GM21737 (cell line): ENCODE results near the gene C1S.
"Not testable (repeated sequence)": the region's sequence is repeated elsewhere in the genome, so short reads cannot be mapped to it uniquely, and the experiment has no call there.

Source experiments
- ATAC-seq: cut with Tn5 transposase; IDR thresholded peaks from one replicate; pipeline ENCODE4 v1.9.1; 2021; ENCODE audit warnings: mild to moderate bottlenecking, moderate library complexity; ENCODE audit not compliant: unreplicated experiment

Gene C1S

DNA sequence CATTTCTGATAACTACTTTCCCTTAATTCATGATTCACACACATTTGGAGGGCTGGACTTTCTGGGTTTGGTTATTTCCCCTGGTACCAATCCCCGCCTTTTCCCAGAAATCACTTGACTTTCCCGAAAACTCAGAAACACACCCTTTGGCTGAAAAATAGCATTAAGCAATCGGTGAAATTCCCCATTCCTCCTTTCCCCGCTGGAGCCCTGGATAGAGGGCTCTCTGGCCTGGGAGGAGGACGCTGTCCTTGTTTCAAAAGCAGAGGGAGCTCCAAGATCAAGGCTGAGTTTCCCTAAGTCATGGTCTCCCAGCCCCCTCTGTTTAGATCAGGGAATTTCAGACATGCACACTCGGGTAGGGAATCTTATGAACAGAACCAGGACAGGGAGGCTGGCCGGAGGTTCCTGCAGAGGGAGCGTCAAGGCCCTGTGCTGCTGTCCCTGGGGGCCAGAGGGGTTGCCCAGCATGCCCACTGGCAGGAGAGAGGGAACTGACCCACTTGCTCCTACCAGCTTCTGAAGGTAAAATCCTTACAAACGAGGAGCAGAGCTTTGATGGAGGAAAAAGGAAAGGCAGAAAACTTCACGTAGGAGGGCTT lies at the start of gene C1S:
TSS of gene C1S (plus strand) at position 366 of the 602 bp plus-strand sequence. CDS start 1,195 bp downstream, outside the sequence.
- no peak for ATAC-seq

- ATAC-seq: not testable (repeated sequence)
Observed at GRCh38 chr12:7011398-7011797, 49.1 kb upstream of the C1S start.

- ATAC-seq: no peak
Observed at GRCh38 chr12:7012024-7012607, 48.4 kb upstream of the C1S start.

DNA sequence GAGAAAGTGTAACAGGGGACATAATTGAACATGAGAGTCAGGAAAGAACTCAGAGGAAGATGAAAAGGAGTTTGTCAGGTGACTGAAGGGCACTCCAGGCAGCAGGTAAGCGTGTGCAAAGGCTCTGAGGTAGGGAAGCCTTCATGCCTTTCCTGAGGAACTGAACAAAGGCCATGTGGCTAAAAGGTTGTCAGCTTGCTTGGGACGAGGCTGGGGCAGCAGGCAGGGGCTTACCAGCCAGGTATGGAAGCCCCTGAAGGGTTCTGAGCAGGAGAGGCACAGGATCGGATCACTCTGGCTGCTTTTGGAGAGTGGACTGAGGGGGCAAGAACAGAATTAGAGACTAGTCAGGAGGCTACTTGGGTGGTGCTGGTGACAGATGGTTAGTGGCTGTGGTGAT lies 47.4 kb upstream of the C1S start:
- no peak for ATAC-seq

DNA sequence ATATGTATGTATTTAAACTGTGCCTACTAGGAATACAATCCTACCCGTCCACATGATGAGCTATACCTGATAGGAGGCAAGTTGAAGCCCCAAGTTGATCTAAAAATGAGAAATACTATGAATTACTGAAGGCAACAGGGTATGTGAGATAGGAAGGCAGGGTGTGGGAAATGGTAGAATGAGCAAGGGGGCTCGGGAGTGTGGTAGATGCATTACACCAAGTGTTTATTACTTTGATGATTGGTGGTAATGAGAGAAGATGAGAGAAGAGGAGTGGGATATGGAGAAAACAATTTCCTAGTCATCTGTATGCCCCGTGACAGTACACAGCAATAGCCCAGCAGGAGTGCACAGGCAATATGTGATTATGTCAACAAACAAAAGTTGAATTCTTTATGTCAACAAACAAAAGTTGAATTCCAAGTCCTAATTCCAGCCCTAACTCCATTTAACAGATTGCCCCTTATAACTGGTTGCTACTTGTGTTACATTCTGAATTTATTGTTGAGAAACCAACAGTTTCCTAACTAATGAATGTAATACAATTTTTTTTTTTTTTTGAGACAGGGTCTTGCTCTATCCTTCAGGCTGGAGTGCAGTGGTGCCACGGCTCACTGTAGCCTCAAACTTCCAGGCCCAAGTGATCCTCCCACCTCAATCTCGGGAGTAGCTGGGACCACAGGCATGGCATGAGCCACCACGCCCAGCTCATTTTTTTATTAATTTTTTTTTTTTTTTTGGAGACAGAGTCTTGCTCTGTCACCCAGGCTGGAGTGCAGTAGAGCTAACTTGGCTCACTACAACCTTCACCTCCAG lies 44.8 kb upstream of the C1S start:
- ATAC-seq: no peak

DNA sequence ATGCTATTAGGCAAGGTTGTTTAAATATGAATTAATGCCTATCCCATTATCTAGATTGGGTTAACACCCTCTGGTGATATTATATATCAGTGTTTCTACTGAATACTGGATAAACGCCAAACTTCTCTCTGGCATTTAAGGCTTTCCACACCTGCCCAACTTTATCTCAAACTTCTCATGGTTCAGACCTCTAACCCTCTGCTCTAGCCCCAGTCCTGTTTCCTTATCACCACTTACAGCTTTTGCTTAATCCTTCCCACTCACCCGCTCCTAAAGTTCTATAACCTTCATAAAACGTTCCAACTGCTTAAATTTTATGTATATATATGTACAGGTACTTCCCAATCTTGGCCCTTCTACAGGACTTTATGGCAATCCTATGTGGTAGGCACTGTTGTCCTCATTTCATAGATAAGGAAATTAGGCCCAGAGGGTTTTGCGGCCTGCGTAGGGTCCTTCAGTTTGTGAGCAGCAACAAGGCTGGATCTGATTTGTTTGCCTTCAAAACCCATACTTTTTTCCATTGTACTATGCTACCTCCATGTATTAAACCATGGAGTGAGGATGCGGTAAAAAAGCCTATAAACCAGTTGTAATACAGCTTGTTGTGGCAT lies 43.5 kb upstream of the C1S start:
- ATAC-seq: no peak

DNA sequence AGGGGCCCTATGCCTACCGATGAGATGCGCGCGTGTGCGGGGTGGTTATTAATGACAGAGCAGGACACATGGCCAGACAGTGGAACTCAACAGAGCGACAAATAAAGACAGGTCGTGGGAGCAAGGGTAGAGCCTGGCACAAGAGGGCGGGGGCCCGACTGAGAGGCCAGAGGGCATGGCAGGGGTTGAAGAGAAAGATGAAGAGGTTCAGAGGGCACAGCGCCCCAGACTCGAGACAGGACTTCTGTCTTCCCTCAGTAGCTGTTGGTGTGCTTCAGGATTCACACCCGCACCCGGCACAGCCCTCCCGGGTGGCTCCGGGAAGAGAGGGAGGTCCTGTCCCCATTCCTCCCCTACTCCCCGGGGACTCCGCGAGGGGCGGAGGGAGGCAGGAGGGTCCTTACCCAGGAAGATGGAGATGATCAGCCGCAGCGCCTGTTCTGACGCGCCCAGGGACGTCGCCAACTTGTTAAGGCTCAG lies 42.6 kb upstream of the C1S start:
- no peak for ATAC-seq

DNA sequence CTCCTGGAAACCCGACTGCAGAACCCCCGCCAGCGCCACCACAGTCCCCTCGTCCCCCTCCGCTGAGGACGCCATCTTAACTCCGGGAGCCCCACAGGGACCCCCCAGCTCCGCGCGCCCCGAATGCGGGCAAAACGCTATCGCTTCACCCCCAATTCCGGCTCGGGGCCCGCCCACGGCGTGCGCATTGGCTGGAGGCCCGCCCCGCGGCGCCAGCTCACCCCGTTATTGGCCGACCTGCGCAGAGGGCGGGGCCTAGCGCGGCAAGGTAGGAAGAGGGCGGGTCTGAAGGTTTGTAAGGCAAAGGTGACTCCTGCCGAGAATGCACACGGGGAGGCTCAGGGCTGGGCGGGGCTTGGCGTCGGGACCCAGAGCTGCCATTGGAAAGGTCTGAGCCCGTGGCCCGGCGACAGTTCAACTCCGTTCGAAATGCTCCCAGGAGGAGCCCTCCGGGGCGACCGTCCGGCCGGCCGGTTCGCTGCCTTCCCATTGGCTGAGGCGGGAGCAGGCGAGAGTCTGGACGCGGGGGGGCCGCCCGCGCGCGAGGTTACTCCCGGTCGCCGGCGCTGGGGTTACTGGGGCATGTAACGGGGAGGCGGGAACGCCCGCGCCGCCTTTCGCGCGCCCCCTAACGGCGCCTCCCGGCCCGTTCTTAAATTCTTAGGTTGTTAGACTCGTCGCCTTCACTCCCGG lies 42.0 kb upstream of the C1S start, which contains the start of gene LPCAT3:
TSS of gene LPCAT3 (minus strand) at position 127 of the 693 bp plus-strand sequence. CDS start at position 75, 52 bp downstream.
- peak; percentile 91 for ATAC-seq

DNA sequence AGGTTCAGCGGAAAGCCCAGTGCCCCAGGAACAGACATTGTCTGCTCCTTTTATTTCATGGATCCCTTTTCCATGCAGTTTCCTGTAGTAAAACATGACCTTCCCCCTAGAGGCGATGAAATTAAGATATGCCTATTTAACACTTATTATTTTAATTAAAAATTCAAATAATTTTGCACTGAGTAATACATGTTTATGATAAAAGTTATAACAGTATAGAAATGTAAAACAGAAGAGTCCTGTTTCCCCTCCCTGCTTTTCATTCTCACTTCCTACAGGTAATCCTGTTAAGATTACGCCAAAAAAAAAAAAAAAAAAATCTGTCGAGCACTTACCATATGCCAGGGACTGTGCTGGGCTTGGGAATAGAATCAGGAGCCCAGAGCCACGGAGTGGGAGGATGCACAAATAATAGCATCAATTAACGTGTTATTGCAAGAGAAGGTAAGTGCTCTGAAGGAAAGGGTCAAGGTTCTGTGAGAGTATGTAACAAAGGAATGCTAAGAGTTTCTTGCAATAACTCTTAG lies 41.4 kb upstream of the C1S start:
- ATAC-seq: no peak

DNA sequence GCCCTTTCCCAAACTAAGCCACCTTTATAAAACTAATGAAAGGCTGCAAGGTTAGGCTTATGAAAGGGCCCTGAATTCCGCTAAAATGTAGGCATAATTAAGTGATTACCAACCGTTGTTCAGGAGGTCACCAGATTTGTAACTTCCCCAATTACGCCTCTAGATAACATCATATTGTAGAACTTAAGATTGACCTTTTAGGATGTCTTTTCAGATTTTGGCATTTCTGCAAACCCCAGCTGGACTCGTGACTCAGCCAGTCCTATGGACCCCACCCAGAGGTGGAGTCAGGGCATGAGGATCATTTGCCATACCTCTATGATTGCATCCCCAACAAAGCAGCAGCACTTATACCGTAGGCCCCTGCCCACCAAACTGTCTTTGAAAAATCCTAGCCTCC lies 38.6 kb upstream of the C1S start:
- ATAC-seq: no peak

DNA sequence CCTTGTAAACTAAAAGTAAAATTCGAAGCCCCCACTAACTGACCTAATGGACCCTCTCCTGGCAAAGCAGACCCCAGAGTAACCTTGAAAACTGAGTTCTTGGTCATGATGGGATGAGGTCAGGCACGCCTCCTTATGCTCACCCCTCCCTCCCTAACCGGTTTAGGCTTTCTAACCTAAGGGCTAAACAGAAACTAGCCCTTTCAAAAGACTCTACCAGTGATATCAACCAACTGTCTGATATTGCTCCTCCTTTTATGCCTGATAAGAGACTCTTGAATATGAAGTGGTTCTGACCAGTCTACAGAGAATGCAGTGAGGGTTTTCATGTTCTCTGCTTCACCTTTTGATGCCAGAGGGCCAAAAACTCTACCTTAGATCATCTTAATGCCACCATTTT lies 37.4 kb upstream of the C1S start:
- ATAC-seq: no peak

DNA sequence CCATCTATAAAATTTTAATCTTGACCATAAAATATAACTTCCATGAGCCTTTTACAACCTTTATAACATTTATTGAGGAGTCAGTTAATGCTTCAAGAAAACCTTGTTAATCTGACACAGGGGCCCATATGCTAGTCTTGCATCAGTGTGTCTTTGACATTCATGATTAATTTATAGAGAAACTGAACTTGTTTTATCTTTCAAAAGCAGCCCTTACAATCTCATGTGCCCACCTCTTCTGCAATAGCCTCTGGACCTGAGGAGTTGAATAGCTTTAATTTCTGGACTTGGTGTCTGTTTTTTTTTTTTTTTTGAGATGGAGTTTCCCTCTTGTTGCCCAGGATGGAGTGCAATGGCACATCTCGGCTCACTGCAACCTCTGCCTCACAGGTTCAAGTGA lies 33.7 kb upstream of the C1S start:
- no peak for ATAC-seq

DNA sequence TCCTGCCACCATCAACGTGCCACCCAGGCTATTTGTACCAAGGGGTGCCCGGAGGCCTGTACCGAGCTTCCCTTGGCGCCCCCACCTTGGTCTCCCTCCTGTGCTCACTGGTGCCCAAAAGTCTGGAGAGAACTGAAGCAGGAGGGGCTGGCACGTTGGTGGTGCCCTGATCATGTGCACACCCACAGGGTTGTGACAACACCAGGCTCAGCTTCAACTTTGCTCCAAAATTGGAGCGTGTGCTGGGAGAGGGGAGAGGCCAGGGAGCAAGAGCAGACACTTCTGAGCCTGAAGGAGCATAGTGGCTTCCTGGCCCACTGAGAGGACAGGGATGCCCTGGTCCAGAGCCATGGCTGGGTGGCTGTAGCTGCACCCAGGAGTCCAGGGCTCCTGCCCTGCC lies 29.2 kb upstream of the C1S start:
- ATAC-seq: no peak

DNA sequence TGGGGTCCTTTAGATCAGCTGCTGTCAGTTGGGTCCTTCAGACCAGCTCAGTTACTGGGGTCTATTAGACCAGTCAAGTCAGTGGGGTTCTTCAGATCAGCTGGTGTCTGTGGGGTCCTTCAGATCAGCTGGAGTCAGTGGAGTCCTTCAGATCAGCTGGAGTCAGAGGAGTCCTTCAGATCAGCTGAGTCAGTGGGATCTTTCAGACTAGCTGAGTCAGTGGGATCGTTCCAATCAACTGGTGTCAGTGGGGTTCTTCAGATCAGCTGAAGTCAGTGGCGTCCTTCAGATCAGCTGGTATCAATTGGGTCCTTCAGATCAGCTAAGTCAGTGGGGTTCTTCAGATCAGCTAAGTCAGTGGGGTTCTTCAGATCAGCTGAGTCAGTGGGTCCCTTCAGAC lies 27.5 kb upstream of the C1S start:
- ATAC-seq: no peak

GRCh38 chr12:7034464-7034863 lies 26.1 kb upstream of the C1S start:
- ATAC-seq: no peak

- ATAC-seq: no peak
Observed at GRCh38 chr12:7035463-7035862, 25.1 kb upstream of the C1S start.

DNA sequence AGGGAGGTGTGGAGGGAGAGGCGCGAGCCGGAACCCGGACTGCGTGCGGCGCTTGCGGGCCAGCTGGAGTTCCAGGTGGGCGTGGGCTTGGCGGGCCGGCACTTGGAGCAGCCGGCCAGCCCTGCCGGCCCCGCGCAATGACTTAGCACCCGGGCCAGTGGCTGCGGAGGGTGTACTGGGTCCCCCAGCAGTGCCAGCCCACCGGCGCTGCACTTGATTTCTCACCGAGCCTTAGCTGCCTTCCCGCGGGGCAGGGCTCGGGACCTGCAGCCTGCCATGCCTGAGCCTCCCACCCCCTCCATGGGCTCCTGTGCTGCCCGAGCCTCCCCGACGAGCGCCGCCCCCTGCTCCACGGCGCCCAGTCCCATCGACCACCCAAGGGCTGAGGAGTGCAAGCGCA lies 23.1 kb upstream of the C1S start:
- ATAC-seq: not testable (repeated sequence)

DNA sequence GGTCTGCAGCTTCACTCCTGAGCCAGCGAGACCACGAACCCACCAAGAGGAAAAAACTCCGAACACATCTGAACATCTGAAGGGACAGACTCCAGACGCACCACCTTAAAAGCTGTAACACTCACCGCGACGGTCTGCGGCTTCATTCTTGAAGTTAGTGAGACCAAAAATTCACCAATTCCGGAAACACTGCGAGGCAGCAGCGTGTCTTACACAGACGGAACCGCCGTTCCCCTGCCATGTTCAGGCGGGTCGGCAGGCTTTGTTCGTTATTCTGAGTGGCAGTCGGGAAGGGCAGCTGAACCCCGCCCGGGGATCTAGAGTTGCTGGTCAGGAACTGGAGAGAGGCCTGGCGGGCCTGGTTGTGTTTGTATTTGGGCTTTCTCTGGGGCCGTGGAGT lies 21.9 kb upstream of the C1S start:
- no peak for ATAC-seq

DNA sequence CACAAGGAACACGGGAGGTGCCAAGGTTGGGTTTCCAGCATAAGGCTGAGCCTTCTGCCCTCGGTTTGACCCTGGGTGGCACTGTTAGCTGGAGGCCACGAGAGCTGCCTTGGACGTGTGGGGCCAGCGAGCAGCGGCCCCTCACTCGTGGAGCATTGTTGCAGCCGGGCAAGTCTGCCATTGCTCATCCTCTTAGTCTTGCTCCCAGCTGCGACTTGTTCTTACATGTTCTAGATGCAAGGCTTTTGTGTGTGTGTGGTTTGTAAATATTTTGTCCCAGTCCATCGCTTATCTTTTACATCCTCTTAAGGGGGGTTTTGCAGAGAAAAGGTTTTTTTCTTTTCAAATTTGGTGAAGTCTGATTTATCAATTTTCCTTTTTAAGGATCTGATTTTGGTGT lies 21.1 kb upstream of the C1S start:
- ATAC-seq: no peak

GRCh38 chr12:7042842-7043241 lies 17.7 kb upstream of the C1S start:
- no peak for ATAC-seq

DNA sequence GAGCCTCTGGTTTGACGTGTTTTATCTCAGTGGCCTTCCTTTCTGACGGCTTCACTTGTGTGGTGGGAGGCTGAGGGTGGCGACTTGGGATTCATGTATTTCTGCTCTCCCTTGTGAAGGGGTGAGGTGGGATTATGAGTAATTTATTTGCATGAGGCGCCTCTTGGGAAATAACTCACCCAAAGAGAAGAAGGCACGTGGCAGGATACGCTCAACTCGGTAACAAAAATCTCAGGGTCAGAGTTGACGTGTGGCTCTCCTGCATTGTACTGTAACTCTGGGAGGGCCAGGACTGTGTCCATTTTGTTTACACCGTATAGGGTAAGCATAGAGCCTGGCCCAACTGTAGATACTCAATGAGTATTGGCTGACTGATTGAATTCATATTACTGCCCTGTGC lies 14.6 kb upstream of the C1S start:
- no peak for ATAC-seq
